GM21529 (cell line): ENCODE measurements around the gene RANBP3.
"Not testable (repeated sequence)": the region's sequence is repeated elsewhere in the genome, so short reads cannot be mapped to it uniquely, and the experiment has no call there.

ENCODE experiments used
- ATAC-seq: cut with Tn5 transposase; IDR thresholded peaks from one replicate; pipeline ENCODE4 v1.9.1; 2021; ENCODE audit not compliant: unreplicated experiment

Gene RANBP3

GRCh38 chr19:5987077-5987818 is 9.3 kb upstream of the RANBP3 start:
- ATAC-seq: no peak

GRCh38 chr19:5985837-5986236 is 7.9 kb upstream of the RANBP3 start:
- not testable (repeated sequence) for ATAC-seq

- ATAC-seq: no peak
Observed at GRCh38 chr19:5985098-5985783, 7.3 kb upstream of the RANBP3 start.

- ATAC-seq: no peak
Observed at GRCh38 chr19:5984600-5984999, 6.7 kb upstream of the RANBP3 start.

- no peak for ATAC-seq
Observed at GRCh38 chr19:5983367-5983955, 5.5 kb upstream of the RANBP3 start.

- no peak for ATAC-seq
Observed at GRCh38 chr19:5978606-5979552, 939 bp upstream of the RANBP3 start.

- ATAC-seq: peak; percentile 16
Observed at GRCh38 chr19:5977222-5977784, 637 bp downstream of the RANBP3 start.

GRCh38 chr19:5976768-5977167 is 1.2 kb downstream of the RANBP3 start:
- ATAC-seq: no peak

- ATAC-seq: no peak
Observed at GRCh38 chr19:5975388-5975728, 2.6 kb downstream of the RANBP3 start.

GRCh38 chr19:5974721-5975387 is 3.1 kb downstream of the RANBP3 start:
- no peak for ATAC-seq

GRCh38 chr19:5973867-5974635 is 3.9 kb downstream of the RANBP3 start:
- no peak for ATAC-seq

- ATAC-seq: no peak
Observed at GRCh38 chr19:5973376-5973775, 4.6 kb downstream of the RANBP3 start.

GRCh38 chr19:5972355-5972731 is 5.6 kb downstream of the RANBP3 start:
- no peak for ATAC-seq

- no peak for ATAC-seq
Observed at GRCh38 chr19:5971714-5972354, 6.1 kb downstream of the RANBP3 start.

- ATAC-seq: no peak
Observed at GRCh38 chr19:5969476-5969875, 8.5 kb downstream of the RANBP3 start.

- no peak for ATAC-seq
Observed at GRCh38 chr19:5968431-5969373, 9.2 kb downstream of the RANBP3 start.

GRCh38 chr19:5967994-5968430 is 9.9 kb downstream of the RANBP3 start:
- ATAC-seq: peak; percentile 56

GRCh38 chr19:5967571-5967970 is 10.4 kb downstream of the RANBP3 start:
- ATAC-seq: no peak
